AG09319 (cell line): ENCODE results near the gene ABCG1.
"Not testable (repeated sequence)": the region's sequence is repeated elsewhere in the genome, so short reads cannot be mapped to it uniquely, and the experiment has no call there.

ENCODE experiments used
- DNase-seq: peaks from one replicate; pipeline ENCODE4 v3.0.0-alpha.2; 2010; ENCODE audit warnings: low read depth; ENCODE audit errors: extremely low read depth
- CTCF ChIP-seq: IDR thresholded peaks from 2 replicates; pipeline ENCODE4 v1.5.1; 2011; ENCODE audit warnings: low read depth, mild to moderate bottlenecking, inconsistent platforms, low read length, moderate library complexity

The ABCG1 gene

GRCh38 chr21:42176859-42177258 is 42.1 kb upstream of the ABCG1 start:
- TF ChIP-seq CTCF, result no peak
- DNase-seq, result no peak

GRCh38 chr21:42179316-42179715 is 39.6 kb upstream of the ABCG1 start:
- TF ChIP-seq CTCF, result no peak
- no peak for DNase-seq

GRCh38 chr21:42180001-42180400 is 38.9 kb upstream of the ABCG1 start:
- not testable (repeated sequence) for DNase-seq

GRCh38 chr21:42182713-42183371 is 36.1 kb upstream of the ABCG1 start:
- no peak for TF ChIP-seq CTCF
- DNase-seq, result no peak

- no peak for DNase-seq
- TF ChIP-seq CTCF, result no peak
Measured at GRCh38 chr21:42183374-42184266, 35.3 kb upstream of the ABCG1 start.

- TF ChIP-seq CTCF, result no peak
- no peak for DNase-seq
Measured at GRCh38 chr21:42186591-42186990, 32.3 kb upstream of the ABCG1 start.

GRCh38 chr21:42187976-42188653 is 30.8 kb upstream of the ABCG1 start:
- no peak for TF ChIP-seq CTCF
- no peak for DNase-seq
